ENCODE results near the gene GRID1.

DNA sequence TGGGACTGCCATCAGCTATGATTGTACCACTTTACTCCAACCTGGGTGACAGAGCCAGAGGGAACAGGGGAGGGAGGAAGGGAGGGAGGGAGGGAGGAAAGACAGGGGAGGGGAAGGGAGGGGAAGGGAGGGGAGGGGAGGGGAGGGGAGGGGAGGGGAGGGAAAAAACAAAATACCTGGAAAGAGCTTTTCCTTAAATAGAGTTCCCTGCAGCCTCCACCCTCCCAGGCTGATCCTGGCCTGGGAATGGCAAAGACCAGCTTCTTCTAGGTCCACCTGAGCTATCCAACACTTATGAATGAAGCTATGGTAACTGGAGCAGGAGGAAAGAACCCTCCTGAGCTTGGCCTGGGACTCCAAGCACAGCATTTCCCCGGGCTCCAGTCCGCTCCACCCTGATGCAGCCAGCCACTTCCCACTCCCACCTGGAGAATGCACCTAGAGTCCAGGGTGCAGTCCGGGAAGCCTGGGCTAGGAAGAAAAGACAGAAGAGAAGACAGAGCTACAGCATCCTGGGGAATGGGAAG lies 66.1 kb downstream of the GRID1 start:
- TF ChIP-seq, protein P1, sequence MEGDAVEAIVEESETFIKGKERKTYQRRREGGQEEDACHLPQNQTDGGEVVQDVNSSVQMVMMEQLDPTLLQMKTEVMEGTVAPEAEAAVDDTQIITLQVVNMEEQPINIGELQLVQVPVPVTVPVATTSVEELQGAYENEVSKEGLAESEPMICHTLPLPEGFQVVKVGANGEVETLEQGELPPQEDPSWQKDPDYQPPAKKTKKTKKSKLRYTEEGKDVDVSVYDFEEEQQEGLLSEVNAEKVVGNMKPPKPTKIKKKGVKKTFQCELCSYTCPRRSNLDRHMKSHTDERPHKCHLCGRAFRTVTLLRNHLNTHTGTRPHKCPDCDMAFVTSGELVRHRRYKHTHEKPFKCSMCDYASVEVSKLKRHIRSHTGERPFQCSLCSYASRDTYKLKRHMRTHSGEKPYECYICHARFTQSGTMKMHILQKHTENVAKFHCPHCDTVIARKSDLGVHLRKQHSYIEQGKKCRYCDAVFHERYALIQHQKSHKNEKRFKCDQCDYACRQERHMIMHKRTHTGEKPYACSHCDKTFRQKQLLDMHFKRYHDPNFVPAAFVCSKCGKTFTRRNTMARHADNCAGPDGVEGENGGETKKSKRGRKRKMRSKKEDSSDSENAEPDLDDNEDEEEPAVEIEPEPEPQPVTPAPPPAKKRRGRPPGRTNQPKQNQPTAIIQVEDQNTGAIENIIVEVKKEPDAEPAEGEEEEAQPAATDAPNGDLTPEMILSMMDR (IDR thresholded peaks at IDR 0.05; ENCODE audit: insufficient read depth, low read depth, low read length), result no peak
- TF ChIP-seq EZH2 (IDR thresholded peaks at IDR 0.05; ENCODE audit: insufficient read depth, low read length), result no peak
